DND-41 (cell line): ENCODE data around the gene SCRN2.

Experiments used
- ATAC-seq: fragments of 200-7000 bp; cut with Tn5 transposase; 3 replicates; pipeline ENCODE4 v1.9.1; 2021; ENCODE audit warnings: low read depth; ENCODE audit not compliant: insufficient read depth
- DNase-seq: peaks from one replicate; pipeline ENCODE4 v3.0.0-alpha.2; 2020
- H2AFZ ChIP-seq: 2 replicates; pipeline ENCODE4 v1.6.0; 2012; ENCODE audit warnings: low read depth, low read length
- H3K27ac ChIP-seq: 2 replicates; pipeline ENCODE4 v1.5.1; 2012; ENCODE audit warnings: low read length, inconsistent platforms
- H3K27me3 ChIP-seq: fragments of 200-600 bp; sonication (generic); 2 replicates; pipeline ENCODE4 v1.6.0; 2012; ENCODE audit warnings: low read length, mild to moderate bottlenecking, inconsistent platforms; ENCODE audit not compliant: insufficient read depth, poor library complexity
- H3K36me3 ChIP-seq: 2 replicates; pipeline ENCODE4 v1.5.1; 2012; ENCODE audit warnings: low read length, inconsistent platforms; ENCODE audit not compliant: insufficient read depth
- H3K4me1 ChIP-seq: 2 replicates; pipeline ENCODE4 v1.5.1; 2012; ENCODE audit warnings: mild to moderate bottlenecking, low read length; ENCODE audit not compliant: insufficient read depth
- H3K4me2 ChIP-seq: 2 replicates; pipeline ENCODE4 v1.6.0; 2012; ENCODE audit warnings: mild to moderate bottlenecking, moderate library complexity, low read length, inconsistent platforms; ENCODE audit not compliant: insufficient read depth
- H3K4me3 ChIP-seq, 2 experiments: fragments of 200-600 bp in 1 of 2; shearing (Covaris generic) in 1 of 2; 2 replicates each; pipeline ENCODE4 v1.5.1; 2012 to 2016; ENCODE audit warnings: inconsistent platforms in 2 of 2, low read length in 2 of 2, mild to moderate bottlenecking in 2 of 2, low read depth in 1 of 2, moderate library complexity in 1 of 2
- H3K79me2 ChIP-seq: 2 replicates; pipeline ENCODE4 v1.6.0; 2012; ENCODE audit warnings: low read length, inconsistent platforms; ENCODE audit not compliant: insufficient read depth
- H3K9ac ChIP-seq: 2 replicates; pipeline ENCODE4 v1.6.0; 2012; ENCODE audit warnings: low read depth, mild to moderate bottlenecking, inconsistent platforms, low read length, moderate library complexity
- H3K9me3 ChIP-seq: 2 replicates; pipeline ENCODE4 v1.5.1; 2012; ENCODE audit warnings: low read length, moderate library complexity, mild to moderate bottlenecking, inconsistent platforms; ENCODE audit not compliant: insufficient read depth, severe bottlenecking
- H4K20me1 ChIP-seq: 2 replicates; pipeline ENCODE4 v1.6.0; 2012; ENCODE audit warnings: low read length; ENCODE audit not compliant: insufficient read depth
- CTCF ChIP-seq: IDR thresholded peaks from 2 replicates; pipeline ENCODE4 v1.5.1; 2012; ENCODE audit warnings: borderline replicate concordance, low read length, moderate library complexity, mild to moderate bottlenecking; ENCODE audit not compliant: poor library complexity, severe bottlenecking; ENCODE audit errors: extremely low read depth
- EZH2 ChIP-seq: IDR thresholded peaks from 3 replicates; pipeline ENCODE4 v1.6.1; 2012; ENCODE audit warnings: borderline replicate concordance, low read depth, mild to moderate bottlenecking, moderate library complexity, low read length, inconsistent platforms; ENCODE audit not compliant: severe bottlenecking

Gene SCRN2

GRCh38 chr17:47875011-47875985 is 34.2 kb upstream of the SCRN2 start:
- Histone ChIP-seq H3K4me3 (no peak overlapping the region), H3K9ac (no peak overlapping the region), H3K27ac (no peak overlapping the region), H2AFZ (no peak overlapping the region), H3K4me1 (no peaks in the 10 kb centered on the region), H3K36me3 (no peaks in the 10 kb centered on the region), H3K9me3 (no peaks in the 10 kb centered on the region), H3K4me2 (no peak overlapping the region), H3K27me3 (peaks cover 35% of the 10 kb centered on the region), H3K79me2 (no peaks in the 10 kb centered on the region), H4K20me1 (no peaks in the 10 kb centered on the region)
- TF ChIP-seq EZH2: no peak
- no peak for TF ChIP-seq CTCF
- no peak for DNase-seq
- ATAC-seq: no peak

- Histone ChIP-seq H3K79me2 (no peaks in the 10 kb centered on the region), H2AFZ (no peak overlapping the region), H3K4me3 (no peak overlapping the region), H4K20me1 (no peaks in the 10 kb centered on the region), H3K9me3 (no peaks in the 10 kb centered on the region), H3K27me3 (peaks cover 33% of the 10 kb centered on the region), H3K4me1 (no peaks in the 10 kb centered on the region), H3K4me2 (no peak overlapping the region), H3K9ac (no peak overlapping the region), H3K36me3 (no peaks in the 10 kb centered on the region), H3K27ac (no peak overlapping the region)
- DNase-seq (no peak), ATAC-seq (no peak)
- TF ChIP-seq CTCF (no peak), EZH2 (no peak)
Measured at GRCh38 chr17:47873200-47874090, 32.4 kb upstream of the SCRN2 start.

- H3K9me3 ChIP-seq: no peaks in the 10 kb centered on the region
- H3K27ac ChIP-seq: no peak overlapping the region
- DNase-seq (no peak), ATAC-seq (no peak)
- H3K4me1 ChIP-seq: no peaks in the 10 kb centered on the region
- no peak overlapping the region for H2AFZ ChIP-seq
- no peak overlapping the region for H3K4me2 ChIP-seq
- H3K4me3 ChIP-seq: no peak overlapping the region
- H3K9ac ChIP-seq: no peak overlapping the region
- no peaks in the 10 kb centered on the region for H3K36me3 ChIP-seq
- H3K79me2 ChIP-seq: no peaks in the 10 kb centered on the region
- H4K20me1 ChIP-seq: no peaks in the 10 kb centered on the region
- no peak for TF ChIP-seq EZH2
- TF ChIP-seq CTCF: no peak
- peaks cover 26% of the 10 kb centered on the region for H3K27me3 ChIP-seq
Measured at GRCh38 chr17:47872651-47873161, 31.6 kb upstream of the SCRN2 start.
